Tibial artery (tissue), 4 donors: ENCODE data around the gene MPC1L.
"Not testable (repeated sequence)": the region's sequence is repeated elsewhere in the genome, so short reads cannot be mapped to it uniquely, and the experiment has no call there.

Experiments used
- DNase-seq, 2 donors: peaks; one replicate each; pipeline ENCODE4 v3.0.0-alpha.2; 2019
- H3K27ac ChIP-seq, 2 donors: fragments of 200-600 bp; sonication (generic) in 1 of 2; 1 replicate in 1 of 2; 2 replicates in 1 of 2; pipeline ENCODE4 v1.5.1; 2018 to 2019; ENCODE audit warnings: mild to moderate bottlenecking in 1 of 2
- H3K27me3 ChIP-seq, 2 donors: fragments of 200-600 bp; sonication (generic) in 1 of 2; one replicate each; pipeline versions ENCODE4 v1.5.1 to v1.6.0; 2016 to 2019
- H3K36me3 ChIP-seq, 3 donors: fragments of 200-600 bp; sonication (generic) in 2 of 3; one replicate each; pipeline ENCODE4 v1.5.1; 2016 to 2019; ENCODE audit warnings: mild to moderate bottlenecking in 2 of 3
- H3K4me1 ChIP-seq, 4 donors: fragments of 200-600 bp; sonication (generic) in 2 of 4; 1 replicate in 3 of 4; 2 replicates in 1 of 4; pipeline ENCODE4 v1.5.1; 2016 to 2019
- H3K4me3 ChIP-seq, 2 donors: fragments of 200-600 bp; sonication (generic) in 1 of 2; 1 replicate in 1 of 2; 2 replicates in 1 of 2; pipeline ENCODE4 v1.5.1; 2018 to 2019; ENCODE audit warnings: mild to moderate bottlenecking in 2 of 2
- H3K9me3 ChIP-seq, 3 donors: fragments of 200-600 bp; sonication (generic) in 1 of 3; one replicate each; pipeline ENCODE4 v1.5.1; 2016 to 2019
- intact Hi-C: fragments of 100-400 bp; cut with DNase I; formaldehyde crosslinking; loops from one replicate; pipeline ENCODE4 v1.15.0; 2023; ENCODE audit warnings: low total_unique reads
- TF ChIP-seq, protein P1 (sequence below), 2 experiments: fragments of 200-600 bp in 1 of 2; fragments of 450-650 bp in 1 of 2; IDR thresholded peaks; one replicate each; pipeline ENCODE4 v1.5.1; 2017 to 2019; ENCODE audit warnings: antibody characterized with exemption in 2 of 2, mild to moderate bottlenecking in 1 of 2, moderate library complexity in 1 of 2

The MPC1L gene

DNA sequence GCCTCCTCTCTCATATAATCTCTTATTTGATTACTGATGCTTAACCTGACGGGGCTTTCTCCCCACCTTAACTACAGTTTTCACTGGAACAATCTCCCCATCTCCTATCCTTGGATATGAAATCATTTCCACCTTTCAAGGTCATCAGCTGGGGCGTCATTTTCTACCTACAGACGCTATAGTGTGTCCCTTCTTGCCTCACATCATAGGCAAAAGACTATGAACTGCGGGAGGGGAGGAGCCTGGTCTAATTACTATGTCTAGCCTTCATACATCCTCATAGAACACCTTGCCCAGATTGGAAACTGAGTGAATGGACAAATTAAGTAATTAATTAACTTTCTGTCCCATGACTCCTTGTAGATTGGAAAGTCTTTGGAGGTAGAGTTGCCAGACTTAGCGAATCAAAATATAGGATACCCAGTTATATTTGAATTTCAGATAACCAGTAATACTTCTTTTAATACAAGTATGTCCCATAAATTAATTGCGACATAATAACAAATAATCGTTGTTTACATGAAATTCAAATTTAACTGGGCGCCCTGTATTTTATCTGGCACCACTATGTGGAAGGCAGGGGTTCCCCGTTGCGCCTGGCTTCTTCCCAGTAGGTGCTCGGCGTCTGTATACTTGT, 43.2 kb upstream of the MPC1L start:
- Histone ChIP-seq H3K27ac (peak overlapping the region; percentile 81 to 94), H3K36me3 (no peaks in the 10 kb centered on the region), H3K9me3 (no peaks in the 10 kb centered on the region), H3K27me3 (no peaks in the 10 kb centered on the region), H3K4me3 (peak overlapping the region; percentile 73 to 93), H3K4me1 (peaks cover 0 to 17% (median 3%) of the 10 kb centered on the region in 4 donors)
- intact Hi-C loops = no loop called here
- TF ChIP-seq, protein P1, sequence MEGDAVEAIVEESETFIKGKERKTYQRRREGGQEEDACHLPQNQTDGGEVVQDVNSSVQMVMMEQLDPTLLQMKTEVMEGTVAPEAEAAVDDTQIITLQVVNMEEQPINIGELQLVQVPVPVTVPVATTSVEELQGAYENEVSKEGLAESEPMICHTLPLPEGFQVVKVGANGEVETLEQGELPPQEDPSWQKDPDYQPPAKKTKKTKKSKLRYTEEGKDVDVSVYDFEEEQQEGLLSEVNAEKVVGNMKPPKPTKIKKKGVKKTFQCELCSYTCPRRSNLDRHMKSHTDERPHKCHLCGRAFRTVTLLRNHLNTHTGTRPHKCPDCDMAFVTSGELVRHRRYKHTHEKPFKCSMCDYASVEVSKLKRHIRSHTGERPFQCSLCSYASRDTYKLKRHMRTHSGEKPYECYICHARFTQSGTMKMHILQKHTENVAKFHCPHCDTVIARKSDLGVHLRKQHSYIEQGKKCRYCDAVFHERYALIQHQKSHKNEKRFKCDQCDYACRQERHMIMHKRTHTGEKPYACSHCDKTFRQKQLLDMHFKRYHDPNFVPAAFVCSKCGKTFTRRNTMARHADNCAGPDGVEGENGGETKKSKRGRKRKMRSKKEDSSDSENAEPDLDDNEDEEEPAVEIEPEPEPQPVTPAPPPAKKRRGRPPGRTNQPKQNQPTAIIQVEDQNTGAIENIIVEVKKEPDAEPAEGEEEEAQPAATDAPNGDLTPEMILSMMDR (IDR thresholded peaks at IDR 0.05) = no peak
- DNase-seq = no peak

DNA sequence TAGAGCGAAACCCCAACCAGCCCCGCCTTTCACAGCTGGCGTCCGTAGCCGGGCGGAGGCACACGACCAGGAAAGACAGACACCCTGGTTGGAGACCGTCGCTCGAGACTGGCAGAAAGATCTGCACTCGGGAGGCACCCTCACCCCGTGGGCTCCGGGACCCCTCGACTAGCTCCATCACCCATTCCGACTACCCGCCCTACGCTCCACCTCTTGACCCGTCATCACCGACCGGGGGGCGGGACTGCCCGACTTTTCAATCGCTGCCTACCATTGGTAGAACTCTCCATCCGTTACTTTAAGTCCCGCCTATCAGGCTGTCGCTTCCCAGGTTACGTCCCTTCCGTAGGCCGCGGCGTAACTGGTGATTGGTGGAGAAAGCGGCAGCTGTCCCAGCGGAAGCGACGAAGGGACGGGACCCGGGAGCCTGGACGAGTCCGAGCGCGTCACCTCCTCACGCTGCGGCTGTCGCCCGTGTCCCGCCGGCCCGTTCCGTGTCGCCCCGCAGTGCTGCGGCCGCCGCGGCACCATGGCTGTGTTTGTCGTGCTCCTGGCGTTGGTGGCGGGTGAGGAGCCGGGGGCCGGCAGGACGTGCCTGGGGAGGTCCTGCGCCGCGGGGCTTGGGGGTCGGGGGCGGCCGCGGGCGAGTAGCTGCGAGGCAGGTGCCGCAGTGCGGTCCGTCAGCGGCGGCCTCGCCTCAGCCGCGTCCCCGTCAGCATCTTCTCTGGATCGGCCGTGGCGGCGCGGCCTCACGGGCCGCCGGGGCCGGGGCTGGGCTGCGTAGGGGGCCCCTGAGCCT, 42.5 kb upstream of the MPC1L start, which contains the start of gene ATP6AP2:
ATP6AP2 (plus strand) TSS at position 434 of the 799 bp plus-strand sequence; CDS start at position 530, 96 bp downstream.
- H3K9me3 ChIP-seq = no peaks in the 10 kb centered on the region
- peak within 1 kb of the TSS; percentile 81 to 94 for H3K27ac ChIP-seq
- intact Hi-C loops = no loop called here
- H3K4me3 ChIP-seq = peak within 1 kb of the TSS; percentile 73 to 93
- H3K36me3 ChIP-seq = no peaks in the 10 kb centered on the region
- peaks cover 0 to 17% (median 3%) of the 10 kb centered on the region in 4 donors for H3K4me1 ChIP-seq
- DNase-seq = peak; percentile 92 to 95
- H3K27me3 ChIP-seq = no peaks in the 10 kb centered on the region
- TF ChIP-seq, protein P1 (IDR thresholded peaks at IDR 0.05) = no peak

- Histone ChIP-seq H3K27me3 (no peaks in the 10 kb centered on the region), H3K9me3 (no peaks in the 10 kb centered on the region), H3K36me3 (no peaks in the 10 kb centered on the region), H3K4me3 (peak overlapping the region; percentile 73 to 93), H3K4me1 (peaks cover 0 to 17% (median 3%) of the 10 kb centered on the region in 4 donors), H3K27ac (peak overlapping the region; percentile 81 to 94)
- intact Hi-C loops = no loop called here
- TF ChIP-seq, protein P1 (IDR thresholded peaks at IDR 0.05) = no peak
- DNase-seq = no peak
Measured at GRCh38 chrX:40581336-40581920, 41.8 kb upstream of the MPC1L start.

GRCh38 chrX:40582178-40582577, 41.0 kb upstream of the MPC1L start:
- intact Hi-C loops, H3K27me3 ChIP-seq, DNase-seq, H3K9me3 ChIP-seq, H3K27ac ChIP-seq, H3K36me3 ChIP-seq: not testable (repeated sequence)
- Histone ChIP-seq H3K4me3 (peak overlapping the region in 1 of 2 donors; percentile 73), H3K4me1 (peaks cover 0 to 17% (median 3%) of the 10 kb centered on the region in 4 donors)

DNA sequence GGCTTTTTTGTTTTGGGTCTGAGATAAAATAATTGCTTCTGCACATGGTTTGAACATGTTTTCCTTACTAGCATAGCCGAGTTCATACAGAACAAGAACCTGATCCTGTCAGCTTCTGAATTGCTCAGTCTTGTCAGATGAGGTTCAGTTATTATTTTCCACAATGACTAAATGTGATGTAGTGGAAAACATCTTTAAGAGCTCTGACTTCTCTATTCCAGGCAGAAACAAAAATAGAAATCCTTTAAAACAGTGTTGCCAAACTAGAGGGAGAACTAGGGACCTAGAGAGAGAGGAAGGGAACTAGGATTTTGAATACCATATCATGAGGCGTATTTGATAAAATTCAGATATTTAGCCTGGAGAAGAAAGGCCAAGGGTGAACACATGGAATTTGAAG, 40.4 kb upstream of the MPC1L start:
- intact Hi-C loops = no loop called here
- Histone ChIP-seq H3K27ac (no peak overlapping the region), H3K9me3 (no peaks in the 10 kb centered on the region), H3K4me3 (no peak overlapping the region), H3K4me1 (peaks cover 0 to 17% (median 3%) of the 10 kb centered on the region in 4 donors), H3K36me3 (no peaks in the 10 kb centered on the region), H3K27me3 (no peaks in the 10 kb centered on the region)
- TF ChIP-seq, protein P1 (IDR thresholded peaks at IDR 0.05) = no peak
- DNase-seq = no peak

GRCh38 chrX:40587623-40588022, 35.6 kb upstream of the MPC1L start:
- H3K4me1 ChIP-seq, H3K9me3 ChIP-seq, DNase-seq, H3K27ac ChIP-seq, H3K4me3 ChIP-seq, intact Hi-C loops, H3K27me3 ChIP-seq: not testable (repeated sequence)
- peaks cover 5 to 22% (median 15%) of the 10 kb centered on the region in 3 donors for H3K36me3 ChIP-seq

GRCh38 chrX:40589616-40590321, 33.5 kb upstream of the MPC1L start:
- H3K4me3 ChIP-seq, H3K27ac ChIP-seq, H3K9me3 ChIP-seq, DNase-seq, H3K4me1 ChIP-seq, H3K27me3 ChIP-seq, intact Hi-C loops: not testable (repeated sequence)
- peaks cover 5 to 30% (median 15%) of the 10 kb centered on the region in 3 donors for H3K36me3 ChIP-seq
